K562 (cell line): ENCODE results near the gene RIT1. TPM values are rescaled to one million over a fixed set of nuclear protein-coding genes. Genes with fewer than 3 reads are reported as not detected.

ENCODE experiments used
- ATF7 ChIP-seq: fragments of 450-650 bp; IDR thresholded peaks from 2 replicates; pipeline ENCODE4 v1.7.1; 2014; ENCODE audit warnings: mild to moderate bottlenecking, moderate library complexity
- CBFB ChIP-seq: sonication (generic); formaldehyde crosslinking; IDR thresholded peaks from 2 replicates; pipeline ENCODE4 v1.4.0; 2020; ENCODE audit warnings: mild to moderate bottlenecking, missing genetic modification reagents
- CTCF ChIP-seq, 3 experiments: IDR thresholded peaks in 2 of 3; conservative IDR thresholded peaks in 1 of 3; 2 replicates each; pipeline ENCODE4 v1.5.1; 2011 to 2012; ENCODE audit warnings: low read length in 3 of 3, mild to moderate bottlenecking in 3 of 3, control low read depth in 2 of 3, improper control_type of control experiment in 1 of 3, inconsistent platforms in 1 of 3, low read depth in 1 of 3, mixed read lengths in 1 of 3, moderate library complexity in 1 of 3; ENCODE audit not compliant: insufficient read depth in 2 of 3
- E2F3 ChIP-seq: fragments of 250-450 bp; sonication (Bioruptor Pico); IDR thresholded peaks from 2 replicates; pipeline ENCODE4 v1.4.0; 2020; ENCODE audit warnings: mild to moderate bottlenecking
- ESRRA ChIP-seq: fragments of 450-650 bp; IDR thresholded peaks from 2 replicates; pipeline ENCODE4 v1.6.1; 2014; ENCODE audit warnings: low read depth, mild to moderate bottlenecking, moderate library complexity, borderline replicate concordance
- KDM1A ChIP-seq, 2 experiments: fragments of 450-650 bp; IDR thresholded peaks; 2 replicates each; pipeline ENCODE4 v1.6.1; 2016; ENCODE audit warnings: mild to moderate bottlenecking in 2 of 2
- MTF1 ChIP-seq: fragments of 250-450 bp; sonication (Bioruptor Pico); IDR thresholded peaks from 2 replicates; pipeline ENCODE4 v1.9.0; 2021; ENCODE audit warnings: moderate library complexity, mild to moderate bottlenecking, inconsistent platforms, borderline replicate concordance
- PRPF4 ChIP-seq: fragments of 200-400 bp; formaldehyde crosslinking; IDR thresholded peaks from one replicate; pipeline ENCODE4 v1.6.1; 2017; ENCODE audit warnings: low read length, low read depth, mild to moderate bottlenecking; ENCODE audit not compliant: insufficient read depth, poor library complexity, severe bottlenecking
- STAT6 ChIP-seq: sonication (generic); formaldehyde crosslinking; IDR thresholded peaks from 2 replicates; pipeline ENCODE4 v1.8.1; 2023; ENCODE audit warnings: mild to moderate bottlenecking, missing genetic modification reagents
- TSC22D4 ChIP-seq: fragments of 450-650 bp; IDR thresholded peaks from 2 replicates; pipeline ENCODE4 v1.6.1; 2016; ENCODE audit warnings: missing genetic modification characterization, missing biosample characterization, control low read depth
- TSHZ1 ChIP-seq: fragments of 250-450 bp; sonication (Bioruptor Pico); IDR thresholded peaks from 2 replicates; pipeline ENCODE4 v1.4.0; 2020; ENCODE audit warnings: mild to moderate bottlenecking, moderate library complexity
- polyA plus RNA-seq, 8 experiments: library from polyadenylated mRNA; depleted of rRNA in 4 of 8; stranded (reverse) in 5 of 8; unstranded in 3 of 8; fragments of >200 nt; fragmentation: Nextera tagmentation in 2 of 8; fragmentation: Illumina TruSeq in 1 of 8; extraction: Ambion mirVana in 2 of 8; extraction: Trizol in 1 of 8; gene quantifications; 2 replicates each; pipeline versions ENCODE4 v1.2.1 to v1.2.3, GENCODE V29; 2011 to 2014; ENCODE audit warnings: inconsistent platforms in 1 of 8, missing spikeins in 1 of 8
- total RNA-seq, 7 experiments: library from RNA; depleted of rRNA in 6 of 7; stranded (reverse); fragments of >200 nt in 6 of 7; fragmentation: Illumina TruSeq in 2 of 7; extraction: Trizol in 2 of 7; gene quantifications; 2 replicates each; pipeline versions ENCODE4 v1.2.1 to v1.2.3, GENCODE V29; 2011 to 2021; ENCODE audit warnings: low replicate concordance in 1 of 7
- TF ChIP-seq, protein P1 (sequence below): fragments of 450-650 bp; IDR thresholded peaks from 2 replicates; pipeline ENCODE4 v1.6.1; 2014; ENCODE audit warnings: low read depth, mild to moderate bottlenecking, moderate library complexity, borderline replicate concordance
- TF ChIP-seq, protein P2 (sequence below): fragments of 450-650 bp; IDR thresholded peaks from 2 replicates; pipeline ENCODE4 v1.6.1; 2016; ENCODE audit warnings: missing biosample characterization, missing genetic modification characterization

The RIT1 gene
- total and polyA plus RNA-seq, 9 of the 15 experiments (the other 6 are each of a cell fraction or from before 2014, with no cell fraction given), result 13.5 to 57.6 (median 22.9) TPM

DNA sequence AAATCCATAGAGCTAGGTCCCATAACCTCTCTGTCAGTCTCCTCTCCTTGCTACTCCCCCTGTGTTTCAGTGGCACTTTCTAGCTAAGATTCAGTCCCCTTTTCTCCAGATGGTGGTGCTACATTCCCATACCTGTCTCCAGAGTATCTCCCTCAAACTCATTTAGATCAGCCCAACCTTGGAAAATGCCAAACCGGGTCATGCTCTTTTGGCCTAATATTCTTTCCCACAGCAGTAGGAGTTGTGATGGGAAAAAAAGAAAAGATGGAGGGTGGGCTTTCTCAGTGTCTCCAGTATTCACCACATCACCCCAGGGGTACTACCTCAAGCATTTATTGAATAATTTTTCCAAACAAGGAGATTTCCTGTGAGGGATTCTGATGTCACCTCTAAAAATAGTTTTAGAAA, 27.1 kb upstream of the RIT1 start (continued):
- TF ChIP-seq, protein P1, sequence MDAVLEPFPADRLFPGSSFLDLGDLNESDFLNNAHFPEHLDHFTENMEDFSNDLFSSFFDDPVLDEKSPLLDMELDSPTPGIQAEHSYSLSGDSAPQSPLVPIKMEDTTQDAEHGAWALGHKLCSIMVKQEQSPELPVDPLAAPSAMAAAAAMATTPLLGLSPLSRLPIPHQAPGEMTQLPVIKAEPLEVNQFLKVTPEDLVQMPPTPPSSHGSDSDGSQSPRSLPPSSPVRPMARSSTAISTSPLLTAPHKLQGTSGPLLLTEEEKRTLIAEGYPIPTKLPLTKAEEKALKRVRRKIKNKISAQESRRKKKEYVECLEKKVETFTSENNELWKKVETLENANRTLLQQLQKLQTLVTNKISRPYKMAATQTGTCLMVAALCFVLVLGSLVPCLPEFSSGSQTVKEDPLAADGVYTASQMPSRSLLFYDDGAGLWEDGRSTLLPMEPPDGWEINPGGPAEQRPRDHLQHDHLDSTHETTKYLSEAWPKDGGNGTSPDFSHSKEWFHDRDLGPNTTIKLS, result no peak
- TF ChIP-seq ATF7 (peak; percentile 35; the same call in 1 of the 2 replicates), PRPF4 (no peak), CTCF (IDR thresholded peaks at IDR 0.05 in 2 of 3, conservative IDR thresholded peaks at IDR 0.05 in 1 of 3; ENCODE audit: insufficient read depth in 2 of 3, low read depth in 1 of 3, low read length in 3 of 3) (peak; percentile 80 to 96 (median 91)), TSC22D4 (no peak), TSHZ1 (CRISPR knock-in tag) (no peak), STAT6 (CRISPR knock-in tag) (no peak), KDM1A (IDR thresholded peaks at IDR 0.05) (no peak), ESRRA (no peak), CBFB (CRISPR knock-in tag) (no peak), E2F3 (CRISPR knock-in tag) (no peak), MTF1 (CRISPR knock-in tag) (no peak)
- TF ChIP-seq, protein P2, sequence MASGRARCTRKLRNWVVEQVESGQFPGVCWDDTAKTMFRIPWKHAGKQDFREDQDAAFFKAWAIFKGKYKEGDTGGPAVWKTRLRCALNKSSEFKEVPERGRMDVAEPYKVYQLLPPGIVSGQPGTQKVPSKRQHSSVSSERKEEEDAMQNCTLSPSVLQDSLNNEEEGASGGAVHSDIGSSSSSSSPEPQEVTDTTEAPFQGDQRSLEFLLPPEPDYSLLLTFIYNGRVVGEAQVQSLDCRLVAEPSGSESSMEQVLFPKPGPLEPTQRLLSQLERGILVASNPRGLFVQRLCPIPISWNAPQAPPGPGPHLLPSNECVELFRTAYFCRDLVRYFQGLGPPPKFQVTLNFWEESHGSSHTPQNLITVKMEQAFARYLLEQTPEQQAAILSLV, result no peak
